ENCODE data around the gene THY1.

DNA sequence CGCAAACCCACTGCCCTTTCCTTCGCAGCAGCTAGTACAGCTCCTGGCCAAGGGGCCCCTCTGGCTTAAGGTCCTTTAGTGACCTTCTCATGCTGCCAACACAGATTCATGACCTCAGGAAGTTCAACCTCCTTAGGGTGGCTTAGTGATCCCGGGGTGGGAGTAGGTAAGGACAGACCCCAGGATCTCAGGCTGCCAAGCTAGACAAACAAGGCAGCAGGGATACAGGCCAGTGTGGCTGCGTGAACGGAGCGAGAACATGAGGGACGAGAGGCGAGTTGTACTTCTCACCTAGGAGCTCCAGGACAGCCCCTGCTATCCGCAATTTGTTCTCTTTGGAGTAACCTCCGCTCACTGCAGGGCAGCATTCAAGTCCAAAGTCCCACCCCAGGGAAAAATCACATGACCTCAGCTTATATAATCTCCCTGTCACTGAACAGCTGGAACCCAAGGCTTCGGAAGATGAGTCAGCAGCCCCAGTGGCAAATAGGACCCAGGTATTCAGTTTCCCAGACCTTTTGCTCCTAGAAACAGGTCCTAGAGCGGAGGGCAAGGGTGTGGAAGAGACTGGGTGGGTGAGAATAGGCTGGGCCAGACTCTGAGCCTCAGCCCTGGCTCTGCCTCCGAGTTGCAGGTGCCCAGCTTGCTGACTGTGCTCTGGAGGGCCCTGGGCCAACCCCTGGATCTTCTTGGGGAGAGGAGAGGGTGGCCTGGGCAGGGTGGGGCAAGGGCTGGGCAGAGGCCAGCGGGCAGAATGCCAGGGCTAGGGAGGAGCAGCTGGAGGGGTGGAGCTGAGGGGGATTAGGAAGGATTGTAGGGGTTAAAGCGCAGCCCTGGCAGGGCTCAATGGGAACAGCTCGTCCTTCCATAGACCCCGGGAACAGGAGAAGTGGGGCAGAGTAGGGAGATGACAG is 54.6 kb downstream of the THY1 start:
- TF ChIP-seq POLR2AphosphoS5 (IDR thresholded peaks at IDR 0.05) (no peak), CTCF (IDR thresholded peaks at IDR 0.05) (no peak)

Data from prostate gland (tissue), 2 donors.